ENCODE results near the gene GNG7.

DNA sequence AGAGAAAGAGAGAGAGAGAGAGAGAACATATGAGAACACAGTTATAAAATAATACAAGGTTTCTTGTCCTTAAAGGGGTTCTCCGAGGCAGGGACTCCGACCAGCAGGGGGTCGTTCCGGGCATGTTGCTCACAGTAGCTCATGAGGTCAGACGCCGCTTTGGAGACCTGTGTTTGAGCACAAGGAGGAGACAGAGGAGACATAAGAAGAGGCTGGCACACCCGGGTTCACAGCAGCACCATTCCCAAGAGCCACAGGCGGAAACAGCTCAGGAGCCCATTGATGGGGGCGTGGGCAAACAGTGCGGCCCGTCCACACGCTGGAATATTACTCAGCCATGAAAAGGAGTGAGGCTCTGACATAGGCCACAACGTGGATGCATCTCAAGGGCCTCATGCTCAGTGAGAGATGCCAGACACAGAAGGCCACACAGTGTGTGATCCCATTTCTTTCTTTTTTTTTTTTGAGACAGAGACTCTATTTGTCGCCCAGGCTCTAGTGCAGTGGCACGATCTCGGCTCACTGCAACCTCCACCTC is 187.4 kb downstream of the GNG7 start:
- no peak for TF ChIP-seq CTCF (IDR thresholded peaks at IDR 0.05)
- TF ChIP-seq POLR2A (IDR thresholded peaks at IDR 0.05): no peak
